ENCODE measurements around the gene AWAT1.
A peak's percentile ranks its signal among the peaks of the same experiment; 100 is the strongest.
"Not testable (repeated sequence)": the region's sequence is repeated elsewhere in the genome, so short reads cannot be mapped to it uniquely, and the experiment has no call there.

Gene AWAT1

DNA sequence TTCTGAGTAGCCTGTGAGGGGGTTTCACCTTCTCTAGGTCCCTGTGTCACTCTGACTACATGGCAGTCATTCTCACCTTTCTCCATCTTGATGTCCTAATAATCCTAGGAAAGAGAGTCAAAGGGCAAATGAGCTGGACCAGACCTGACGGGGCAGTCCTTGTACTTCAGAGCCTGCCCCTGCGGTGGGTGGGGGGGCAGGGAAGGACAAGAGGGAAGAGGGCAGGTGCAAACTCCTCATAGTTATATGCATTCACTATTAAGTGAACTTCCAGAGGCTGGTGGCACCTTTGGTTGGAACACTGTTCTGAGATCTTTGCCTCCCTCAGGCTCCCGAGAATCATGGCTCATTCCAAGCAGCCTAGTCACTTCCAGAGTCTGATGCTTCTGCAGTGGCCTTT is at the start of gene AWAT1:
AWAT1 (plus strand) TSS at position 301 of the 400 bp plus-strand sequence; CDS start at position 342, 41 bp downstream.
- DNase-seq (ENCODE audit: low read depth in 2 of 2) = no peak

DNA sequence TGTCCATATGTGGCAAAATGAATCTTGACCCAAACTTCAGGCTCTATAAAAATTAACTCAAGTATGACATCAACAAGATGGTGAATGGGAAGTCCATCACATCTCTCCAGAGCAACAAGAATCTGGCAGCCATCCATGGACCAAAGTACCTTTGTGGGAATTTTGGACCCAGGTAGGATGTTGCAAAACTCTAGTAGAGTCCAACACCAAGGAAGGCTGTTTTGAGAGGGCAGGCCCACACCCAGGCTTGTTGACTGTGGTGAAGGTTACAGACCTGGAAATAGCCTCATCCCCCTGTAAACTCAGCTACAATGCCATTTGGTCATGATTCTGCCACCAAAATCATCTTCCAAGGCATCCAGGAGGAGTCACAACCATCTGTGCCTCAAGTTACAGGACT is 44.2 kb upstream of the AWAT1 start:
- no peak for DNase-seq (ENCODE audit: low read depth in 2 of 2)

DNA sequence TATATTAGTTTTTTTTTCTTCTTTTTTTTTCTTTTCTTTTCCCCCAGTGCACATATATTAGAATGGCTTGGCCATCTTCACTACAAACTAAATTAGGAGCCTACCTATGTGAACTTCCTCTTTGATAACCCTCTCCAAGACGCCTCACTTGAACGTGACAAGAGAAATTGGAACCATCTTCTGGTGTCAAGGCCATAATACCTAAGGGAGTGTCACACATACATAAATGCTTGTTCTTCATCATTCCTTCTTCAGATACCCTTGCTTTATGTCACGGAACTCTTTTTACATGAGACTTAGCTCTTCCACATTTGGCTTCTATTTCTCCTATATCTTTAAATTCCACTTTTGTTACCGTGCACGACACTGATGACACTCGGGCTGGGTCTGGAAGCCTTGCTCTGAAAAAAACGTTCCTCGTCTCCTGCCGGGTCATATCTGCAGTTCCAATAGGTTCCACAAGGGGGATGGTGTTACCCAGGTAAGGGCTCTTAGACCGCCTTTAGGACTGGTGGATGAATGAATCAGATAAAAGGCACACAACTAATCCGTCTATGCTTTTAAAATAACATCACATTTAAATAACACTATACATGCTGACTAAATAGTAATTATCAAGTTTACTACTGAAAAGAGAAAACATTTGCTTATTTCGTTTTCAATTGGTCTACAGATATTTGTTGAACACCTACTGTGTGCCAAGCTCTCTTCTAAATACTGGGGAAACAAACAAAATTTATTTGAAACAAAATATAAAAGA is 37.3 kb upstream of the AWAT1 start:
- DNase-seq (ENCODE audit: low read depth in 2 of 2) = peak; percentile 19 to 24

DNA sequence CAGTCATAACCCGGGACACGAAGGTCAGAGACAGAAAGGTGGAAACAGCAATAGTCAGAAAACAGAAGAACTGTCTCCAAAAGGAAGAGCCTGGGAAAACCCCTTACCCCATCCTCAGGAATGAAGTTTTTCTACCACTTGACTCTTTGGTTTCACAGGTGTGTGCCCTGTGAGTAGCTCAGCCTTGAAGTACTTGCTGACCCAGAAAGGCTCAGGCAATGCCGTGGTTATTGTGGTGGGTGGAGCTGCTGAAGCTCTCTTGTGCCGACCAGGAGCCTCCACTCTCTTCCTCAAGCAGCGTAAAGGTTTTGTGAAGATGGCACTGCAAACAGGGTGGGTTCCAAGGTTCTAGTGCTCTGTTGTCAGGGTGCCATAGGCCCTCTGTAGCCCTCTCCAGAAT is 32.7 kb upstream of the AWAT1 start:
- DNase-seq (ENCODE audit: low read depth in 2 of 2) = no peak

DNA sequence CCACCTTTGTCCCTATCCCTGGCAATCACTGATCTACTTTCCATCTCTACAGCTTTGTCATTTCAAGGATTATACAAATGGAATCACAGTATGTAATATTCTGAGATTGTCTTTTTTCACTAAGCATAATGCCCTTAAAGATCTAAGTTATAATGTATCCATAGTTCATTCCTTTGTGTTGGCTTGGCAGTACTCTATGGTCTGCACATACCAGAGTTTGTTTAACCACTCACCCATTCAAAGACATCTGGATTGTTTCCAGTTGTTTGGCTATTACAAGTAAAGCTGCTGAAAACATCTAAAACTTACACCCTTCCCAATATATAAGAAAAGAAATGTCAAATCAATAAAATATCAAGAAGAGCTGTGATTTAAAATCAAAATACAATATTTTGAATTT is 26.0 kb upstream of the AWAT1 start:
- DNase-seq (ENCODE audit: low read depth in 2 of 2) = no peak

DNA sequence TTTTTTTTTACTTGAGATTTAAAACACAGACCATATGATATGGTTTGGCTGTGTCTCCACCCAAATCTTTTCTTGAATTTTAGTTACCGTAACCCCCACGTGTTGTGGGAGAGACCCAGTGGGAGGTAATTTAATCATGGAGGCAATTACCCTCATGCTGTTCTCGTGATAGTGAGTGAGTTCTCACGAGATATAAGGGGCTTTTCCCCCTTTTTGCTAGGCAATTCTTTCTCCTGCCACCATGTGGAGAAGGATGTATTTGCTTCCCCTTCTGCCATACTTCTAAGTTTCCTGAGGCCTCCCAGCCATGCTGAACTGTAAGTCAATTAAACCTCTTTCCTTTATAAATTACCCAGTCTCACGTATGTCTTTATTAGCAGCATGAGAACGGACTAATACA is 24.9 kb upstream of the AWAT1 start:
- not testable (repeated sequence) for DNase-seq (ENCODE audit: low read depth in 2 of 2)

DNA sequence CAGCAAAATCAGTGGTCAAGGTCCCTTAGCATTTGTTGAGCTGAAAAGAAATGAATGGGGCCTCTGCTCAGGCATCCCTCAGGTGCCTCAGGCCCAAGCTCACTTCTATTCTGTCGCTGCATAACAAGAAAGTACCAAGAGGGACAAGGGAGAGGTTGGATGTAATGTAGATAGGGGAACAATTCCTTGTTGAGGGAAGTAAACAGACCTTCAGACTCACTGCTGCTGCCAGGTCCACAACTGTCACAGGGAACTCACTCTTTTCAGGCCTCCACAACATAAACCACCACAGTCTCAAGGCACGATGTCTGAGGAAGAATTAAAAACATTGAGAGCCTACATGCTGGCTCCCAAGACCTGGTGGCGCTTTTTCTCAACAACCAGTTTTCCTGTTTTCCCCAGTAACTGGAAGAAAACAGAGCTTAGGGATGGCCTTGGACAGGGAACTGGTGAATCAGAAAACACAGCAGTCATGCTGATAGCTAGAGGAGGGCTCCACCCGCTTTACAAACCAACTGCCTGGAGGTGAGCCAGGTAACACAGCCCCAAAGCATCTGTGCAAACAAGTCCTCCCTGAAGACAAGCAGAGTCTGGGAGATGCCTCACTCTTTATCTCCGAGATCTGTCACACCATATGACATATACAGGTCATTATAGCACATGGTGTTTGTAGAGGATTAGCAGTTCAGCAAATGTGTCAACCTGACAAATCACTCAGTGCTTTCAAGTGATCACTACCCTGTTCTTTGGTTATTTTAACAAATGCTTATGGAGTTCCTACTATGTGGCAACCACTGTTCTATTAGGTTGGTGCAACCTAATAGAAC is 14.3 kb upstream of the AWAT1 start:
- no peak for DNase-seq (ENCODE audit: low read depth in 2 of 2)

DNA sequence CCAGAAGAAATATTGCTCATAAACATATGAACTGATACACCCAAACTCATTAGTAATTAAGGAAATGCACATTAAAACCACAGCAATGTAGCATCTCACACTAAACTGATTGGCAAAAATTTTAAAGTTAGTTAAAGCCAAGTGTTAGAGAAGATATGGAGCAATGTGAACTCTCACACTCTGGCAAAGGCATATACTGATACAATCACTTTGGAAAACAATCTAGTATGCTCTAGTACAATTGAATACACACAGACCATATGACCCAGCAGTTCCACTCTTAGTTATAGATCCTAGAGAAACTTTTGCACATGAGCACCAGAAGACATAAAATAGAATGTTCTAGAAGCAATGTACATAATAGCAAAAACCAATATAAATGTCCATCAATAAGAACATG is 8.4 kb upstream of the AWAT1 start:
- no peak for DNase-seq (ENCODE audit: low read depth in 2 of 2)

DNA sequence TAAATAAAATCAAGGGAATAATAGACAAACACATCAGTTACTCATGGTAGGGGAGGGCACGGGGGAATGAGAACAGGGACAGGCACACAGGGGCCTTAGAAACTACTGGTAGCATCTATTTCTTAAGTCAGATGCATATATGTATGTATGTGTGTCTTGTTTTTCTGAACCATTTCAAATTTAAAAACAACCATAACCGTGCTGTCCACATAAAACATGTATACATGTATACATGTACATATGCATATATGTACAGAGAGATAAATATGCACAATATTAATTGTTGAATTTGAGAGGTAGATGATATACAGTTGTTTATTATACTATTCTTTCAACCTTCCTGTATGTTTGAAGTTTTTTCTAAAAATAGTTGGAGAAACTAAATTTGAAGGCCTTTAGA is 7.8 kb upstream of the AWAT1 start:
- DNase-seq (ENCODE audit: low read depth in 2 of 2) = no peak

DNA sequence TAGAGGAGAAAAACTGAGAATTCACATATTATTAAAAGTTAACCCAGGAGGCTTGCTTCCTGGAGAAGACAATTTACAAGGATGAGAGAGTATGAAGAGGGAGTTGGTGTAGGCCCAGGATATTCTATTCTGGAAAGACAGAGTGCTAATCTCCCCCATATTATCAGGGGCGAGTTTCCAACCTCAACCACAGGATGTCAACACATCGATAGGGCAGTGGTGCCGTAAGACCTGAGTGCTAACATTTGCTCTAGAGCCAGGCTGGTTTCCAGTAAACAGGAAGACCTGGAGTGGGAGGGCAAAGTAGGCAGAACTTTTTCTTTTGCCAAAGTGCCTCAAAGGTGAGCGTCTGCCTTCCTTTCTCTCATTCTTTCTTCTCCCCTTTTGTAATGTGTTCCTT is 2.8 kb upstream of the AWAT1 start:
- no peak for DNase-seq (ENCODE audit: low read depth in 2 of 2)

DNA sequence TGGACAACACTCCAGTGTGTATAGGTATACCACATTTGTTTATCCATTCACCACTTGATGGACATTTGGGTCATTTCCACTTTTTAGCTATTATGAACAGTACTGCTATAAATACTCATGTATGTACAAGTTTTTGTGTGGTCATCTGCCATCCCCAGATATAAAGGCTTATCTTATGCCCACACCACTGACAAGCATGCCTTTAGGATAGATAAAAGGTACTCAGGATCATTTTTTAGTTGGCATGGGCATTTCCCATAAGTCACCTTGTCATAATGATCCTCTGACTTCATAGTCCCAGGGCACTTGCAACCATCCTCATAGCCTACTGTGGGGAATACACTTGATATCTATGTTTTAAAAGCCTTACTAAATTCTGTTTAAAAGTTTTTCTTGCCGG is 6.3 kb downstream of the AWAT1 start:
- no peak for DNase-seq (ENCODE audit: low read depth in 2 of 2)

DNA sequence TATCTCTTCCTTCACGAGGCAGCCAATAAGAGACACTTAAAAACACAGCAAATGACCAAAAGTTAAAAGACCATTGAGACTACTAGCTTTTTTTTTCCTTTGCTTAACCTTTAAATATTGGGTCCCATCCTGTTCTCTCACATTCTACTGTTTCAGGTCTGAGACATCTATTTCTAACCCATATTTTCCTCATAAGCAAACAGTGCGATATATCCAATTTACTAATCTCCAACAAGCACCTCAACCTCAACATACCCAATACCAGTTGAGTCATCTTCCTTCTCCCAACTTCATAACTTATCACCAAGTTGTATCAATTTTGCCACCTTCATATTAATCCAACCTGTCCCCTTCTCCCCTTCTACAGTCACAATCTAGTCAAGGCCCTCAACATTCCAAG is 7.0 kb downstream of the AWAT1 start:
- no peak for DNase-seq (ENCODE audit: low read depth in 2 of 2)

DNA sequence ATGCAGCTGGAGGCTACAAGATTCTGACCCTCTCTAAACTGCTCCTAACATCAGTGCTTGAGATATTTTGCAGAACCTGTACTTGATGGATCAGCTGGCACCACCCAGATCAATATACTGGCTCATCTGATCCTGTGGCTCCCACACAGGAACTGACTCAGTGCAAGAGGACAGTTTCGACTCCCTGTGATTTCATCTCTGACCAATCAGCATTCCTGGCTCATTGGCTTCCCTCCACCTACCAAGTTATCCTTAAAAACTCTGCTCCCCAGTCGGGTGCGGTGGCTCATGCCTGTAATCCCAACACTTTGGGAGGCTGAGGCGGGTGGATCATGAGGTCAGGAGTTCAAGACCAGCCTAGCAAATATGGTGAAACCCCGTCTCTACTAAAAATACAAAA is 9.1 kb downstream of the AWAT1 start:
- DNase-seq (ENCODE audit: low read depth in 2 of 2) = not testable (repeated sequence)

DNA sequence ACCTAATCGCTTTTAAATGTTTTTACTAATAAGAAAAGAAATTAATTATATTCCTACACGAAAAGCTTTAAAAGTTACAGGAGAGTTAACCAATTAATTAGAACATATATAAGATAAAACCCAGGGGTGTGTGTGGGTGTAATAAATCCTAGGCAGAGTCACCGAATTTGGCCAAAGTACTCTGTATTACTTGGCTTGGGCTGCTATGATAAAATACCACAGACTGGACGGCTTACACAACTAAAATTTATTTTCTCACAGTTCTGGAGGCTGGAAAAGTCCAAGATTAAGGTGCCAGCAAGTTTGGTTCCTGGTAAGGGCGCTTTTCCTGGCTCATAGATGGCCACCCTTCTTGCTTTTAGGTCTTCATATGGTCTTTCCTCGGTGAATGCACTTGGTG is 10.4 kb downstream of the AWAT1 start:
- no peak for DNase-seq (ENCODE audit: low read depth in 2 of 2)

DNA sequence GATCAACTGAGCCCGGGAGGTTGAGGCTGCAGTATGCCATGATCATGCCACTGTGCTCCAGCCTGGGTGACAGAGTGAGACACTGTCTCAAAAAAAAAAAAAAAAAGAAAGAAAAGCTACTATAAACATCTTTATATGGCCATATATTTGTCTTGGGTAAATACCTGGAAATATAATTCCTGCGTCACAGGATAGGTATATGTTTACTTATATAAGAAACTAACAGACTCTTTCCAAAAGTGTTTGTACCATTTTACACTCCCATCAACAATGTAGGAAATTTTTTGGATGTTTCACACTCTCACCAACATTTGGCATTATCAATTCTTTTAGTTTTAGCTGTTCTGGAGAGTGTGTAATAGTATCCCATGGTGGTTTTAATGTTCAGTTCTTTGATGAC is 12.8 kb downstream of the AWAT1 start:
- no peak for DNase-seq (ENCODE audit: low read depth in 2 of 2)

DNA sequence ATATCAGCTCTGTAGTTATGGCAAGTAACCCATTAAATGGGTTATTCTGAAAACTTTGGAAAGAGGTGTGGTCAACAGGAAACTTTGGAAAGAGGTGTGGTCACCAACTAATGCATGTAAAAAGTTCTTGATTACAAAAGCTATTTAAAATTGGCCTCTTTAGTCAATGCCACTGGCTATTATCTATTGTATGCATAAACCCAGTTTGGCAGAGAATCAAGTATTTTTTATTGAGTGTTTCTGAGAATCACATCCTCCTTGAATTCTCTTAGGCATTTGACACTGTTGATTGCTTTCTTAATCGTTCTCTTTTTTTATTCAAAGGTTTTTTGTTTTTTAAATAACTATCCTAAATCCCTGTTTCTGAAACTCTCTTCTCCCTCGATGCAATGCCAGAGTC is 18.0 kb downstream of the AWAT1 start:
- no peak for DNase-seq (ENCODE audit: low read depth in 2 of 2)

DNA sequence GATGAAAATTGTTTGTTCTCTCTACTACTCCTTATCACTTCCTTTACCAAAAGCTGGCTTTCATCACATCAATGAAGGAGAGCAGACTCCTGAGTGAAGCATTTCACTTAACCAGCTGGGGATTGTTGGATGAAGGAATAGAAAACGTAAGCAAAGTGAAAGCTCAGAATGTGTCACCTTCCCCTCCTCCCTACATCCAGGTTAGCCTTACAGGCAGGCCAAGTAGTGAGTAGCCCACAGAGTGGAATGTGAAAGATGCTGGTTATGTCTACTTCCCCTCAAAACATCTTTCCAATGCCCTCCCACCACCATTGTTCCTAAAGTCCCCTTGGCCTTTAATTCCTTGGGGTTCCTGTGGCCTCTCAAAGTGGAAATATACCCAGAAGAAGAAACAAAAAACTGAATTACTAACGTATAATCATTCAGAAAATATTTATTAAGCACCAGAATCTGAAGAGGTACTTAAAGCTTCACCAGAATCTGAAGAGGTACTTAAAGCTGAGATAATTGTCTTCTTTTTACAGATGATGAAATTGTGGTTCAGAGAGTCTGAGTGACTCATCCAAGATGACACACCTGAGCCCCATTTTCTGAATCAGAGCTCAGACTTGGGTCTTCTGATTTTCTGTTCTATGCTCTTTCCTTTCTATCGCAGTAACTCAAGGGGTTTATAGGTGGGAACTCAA is 19.1 kb downstream of the AWAT1 start:
- DNase-seq (ENCODE audit: low read depth in 2 of 2) = no peak

DNA sequence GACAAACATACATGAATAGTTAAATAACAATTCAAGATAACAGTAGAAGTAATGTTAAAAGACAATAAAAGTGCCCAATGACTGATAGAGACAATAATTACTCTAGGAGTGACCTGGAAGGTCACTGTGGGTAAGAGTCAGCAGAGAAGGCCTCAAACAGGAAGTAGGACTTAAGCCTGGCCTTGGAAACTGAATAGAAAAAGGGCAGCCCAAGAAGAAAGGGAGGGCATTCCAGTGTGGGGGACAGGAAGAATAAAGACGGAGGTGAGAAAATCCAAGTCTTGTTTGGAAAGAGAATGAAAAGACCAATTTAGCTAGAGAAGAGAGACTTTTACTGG is 19.6 kb downstream of the AWAT1 start:
- no peak for DNase-seq (ENCODE audit: low read depth in 2 of 2)

DNA sequence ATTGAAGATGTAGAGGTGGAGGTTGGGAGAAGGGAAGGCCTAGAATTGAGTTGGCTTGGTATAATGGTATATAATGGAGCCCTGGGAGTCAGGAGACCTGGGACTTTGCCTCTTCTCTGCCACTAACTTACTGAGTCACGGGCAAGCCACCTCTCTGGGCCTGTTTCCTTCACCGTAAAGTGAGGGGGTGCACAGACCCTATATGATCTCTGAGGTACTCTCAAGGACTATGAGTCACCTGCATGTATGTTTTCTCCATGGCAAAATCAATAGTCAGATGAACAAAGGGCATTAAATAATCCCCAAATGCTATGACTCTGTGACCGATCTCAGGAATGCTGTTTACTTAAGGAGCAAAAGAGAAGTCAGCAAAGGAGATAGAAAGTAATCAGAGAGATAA is 20.5 kb downstream of the AWAT1 start:
- no peak for DNase-seq (ENCODE audit: low read depth in 2 of 2)

DNA sequence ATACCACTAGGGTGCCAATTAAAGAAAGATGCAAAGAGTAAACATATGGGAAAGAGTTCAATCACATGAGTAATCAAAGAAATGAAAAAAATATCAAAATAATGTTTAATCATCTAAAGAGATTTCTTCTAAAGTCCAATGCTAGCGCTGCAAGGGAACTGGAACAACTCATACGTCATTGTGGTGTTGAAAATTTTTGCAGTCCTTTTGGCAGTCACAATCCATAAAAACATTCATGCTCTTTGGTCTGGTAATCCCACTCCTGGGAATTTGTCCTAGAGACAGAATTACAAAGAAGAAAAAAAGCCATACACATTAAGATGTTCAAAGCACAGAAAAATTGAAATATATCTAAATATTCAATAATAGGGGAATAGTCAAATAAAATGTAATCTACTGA is 21.0 kb downstream of the AWAT1 start:
- no peak for DNase-seq (ENCODE audit: low read depth in 2 of 2)

DNA sequence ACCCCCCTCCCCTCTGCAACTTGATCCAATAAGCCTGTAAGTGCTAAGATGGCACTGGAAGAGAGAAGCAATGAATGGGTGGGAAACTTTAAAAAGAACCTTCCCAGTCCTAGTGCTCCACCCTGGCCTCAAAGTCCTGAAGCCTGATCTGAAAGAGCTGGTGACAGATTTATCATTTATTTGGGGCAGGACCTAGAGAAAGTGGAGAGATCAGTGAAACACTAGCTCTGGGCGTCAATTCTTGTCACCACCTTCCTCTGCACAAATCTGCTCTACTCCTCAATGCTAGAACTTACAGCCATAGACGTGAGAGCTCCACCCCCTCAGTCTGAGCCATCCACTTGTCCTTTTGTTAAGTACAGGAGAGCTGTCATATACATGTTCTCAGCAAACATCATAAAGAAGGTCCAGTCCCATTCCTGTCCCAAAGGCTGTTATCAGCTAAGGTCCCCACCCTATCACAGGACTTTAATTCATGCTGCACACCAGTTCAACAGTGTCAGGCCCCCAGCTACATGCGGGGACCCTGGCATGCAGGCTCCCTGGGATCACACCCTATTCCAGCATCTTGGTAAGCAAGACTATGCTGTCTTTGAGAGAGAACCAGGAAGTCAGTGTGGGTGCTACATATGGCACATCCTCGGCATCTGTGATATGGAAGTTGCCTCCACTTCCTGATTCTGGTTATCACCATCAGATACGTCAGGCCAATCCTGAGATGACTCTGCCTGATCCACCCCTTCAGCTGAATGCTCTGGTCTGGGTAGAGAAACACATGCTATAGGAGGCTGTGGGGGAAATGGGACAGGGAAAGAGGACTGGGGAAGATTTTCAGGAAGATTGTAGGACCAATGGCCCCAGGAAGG is 23.2 kb downstream of the AWAT1 start:
- DNase-seq (ENCODE audit: low read depth in 2 of 2) = no peak

DNA sequence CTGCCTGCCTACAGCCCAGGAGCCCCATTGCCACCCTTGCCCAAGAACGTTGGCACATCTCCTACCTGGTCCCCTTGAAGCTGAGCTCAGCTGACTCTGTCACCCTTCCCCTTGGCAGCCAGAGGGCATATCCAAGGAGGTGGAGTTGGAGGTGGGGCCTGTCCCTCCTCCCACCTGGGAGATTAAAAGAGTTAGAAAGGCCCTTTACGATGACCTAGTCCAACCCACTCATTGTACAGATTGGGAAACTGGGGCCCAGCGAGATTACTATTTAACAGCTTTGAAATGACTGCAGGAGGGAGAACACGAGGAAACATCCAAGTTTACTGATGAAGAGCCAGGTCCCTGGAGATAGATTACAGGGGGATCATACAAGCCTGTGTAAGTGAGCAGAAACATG is 25.6 kb downstream of the AWAT1 start, which contains the start of gene P2RY4:
P2RY4 (minus strand) TSS at position 101 of the 400 bp plus-strand sequence. CDS start 580 bp downstream, outside the sequence.
- DNase-seq (ENCODE audit: low read depth in 2 of 2) = no peak

Measured in stimulated activated CD8-positive, alpha-beta memory T cell treated with anti-CD3 and anti-CD28 coated beads, Interleukin-7, amount 100 ng/mL, for 1 hour (primary cell).